Fibroblast of mammary gland (primary cell): ENCODE results near the gene FAM221A.
"Not testable (repeated sequence)": the region's sequence is repeated elsewhere in the genome, so short reads cannot be mapped to it uniquely, and the experiment has no call there.

Source experiments
- DNase-seq: peaks from one replicate; pipeline ENCODE4 v3.0.0-alpha.2; 2010; ENCODE audit warnings: low read depth
- H3K4me3 ChIP-seq: 2 replicates; pipeline ENCODE4 v1.5.1; 2011; ENCODE audit warnings: low read depth, mild to moderate bottlenecking, low read length, moderate library complexity; ENCODE audit not compliant: control insufficient read depth
- CTCF ChIP-seq: conservative IDR thresholded peaks from 2 replicates; pipeline ENCODE4 v1.5.1; 2011; ENCODE audit warnings: low read depth, low read length, inconsistent platforms; ENCODE audit not compliant: control insufficient read depth, insufficient read depth

The FAM221A gene

GRCh38 chr7:23714579-23714978, 34.6 kb downstream of the FAM221A start:
- no peak overlapping the region for H3K4me3 ChIP-seq
- no peak for TF ChIP-seq CTCF
- no peak for DNase-seq

- no peak overlapping the region for H3K4me3 ChIP-seq
- no peak for TF ChIP-seq CTCF
- no peak for DNase-seq
Observed at GRCh38 chr7:23715099-23715498, 35.1 kb downstream of the FAM221A start.

GRCh38 chr7:23717788-23718187, 37.8 kb downstream of the FAM221A start:
- no peak for DNase-seq
- TF ChIP-seq CTCF, result no peak
- no peak overlapping the region for H3K4me3 ChIP-seq

GRCh38 chr7:23721456-23721855, 41.5 kb downstream of the FAM221A start:
- DNase-seq, result no peak
- no peak overlapping the region for H3K4me3 ChIP-seq

GRCh38 chr7:23722587-23723216, 42.7 kb downstream of the FAM221A start:
- not testable (repeated sequence) for DNase-seq, H3K4me3 ChIP-seq

More at GRCh38 chr7:23721456-23721855, 41.5 kb downstream of the FAM221A start:
- TF ChIP-seq CTCF, result no peak

- DNase-seq, H3K4me3 ChIP-seq: not testable (repeated sequence)
Observed at GRCh38 chr7:23724113-23724512, 44.1 kb downstream of the FAM221A start.

GRCh38 chr7:23742051-23742450, 62.1 kb downstream of the FAM221A start:
- no peak for TF ChIP-seq CTCF
- no peak overlapping the region for H3K4me3 ChIP-seq
- no peak for DNase-seq

GRCh38 chr7:23743226-23743625, 63.2 kb downstream of the FAM221A start:
- DNase-seq, result no peak
- no peak for TF ChIP-seq CTCF
- H3K4me3 ChIP-seq, result no peak overlapping the region
